Activated naive CD4-positive, alpha-beta T cell treated with anti-CD3 and anti-CD28 coated beads, Interleukin-2, amount 50 U/mL, for 24 hours (primary cell): ENCODE results near the gene ACAD8.

Experiments
- H3K27ac Mint-ChIP-seq: one replicate; pipeline ENCODE4 v1.8.0; 2021; ENCODE audit warnings: mild to moderate bottlenecking, mixed read lengths
- H3K27me3 Mint-ChIP-seq: one replicate; pipeline ENCODE4 v1.8.0; 2021; ENCODE audit warnings: mixed read lengths
- H3K36me3 Mint-ChIP-seq: one replicate; pipeline ENCODE4 v1.8.0; 2021; ENCODE audit warnings: mixed read lengths
- H3K4me1 Mint-ChIP-seq: one replicate; pipeline ENCODE4 v1.8.0; 2021; ENCODE audit warnings: mixed read lengths
- H3K4me3 Mint-ChIP-seq: one replicate; pipeline ENCODE4 v1.8.0; 2021; ENCODE audit warnings: mild to moderate bottlenecking, mixed read lengths
- H3K9me3 Mint-ChIP-seq: one replicate; pipeline ENCODE4 v1.8.0; 2021; ENCODE audit warnings: mixed read lengths

The ACAD8 gene

DNA sequence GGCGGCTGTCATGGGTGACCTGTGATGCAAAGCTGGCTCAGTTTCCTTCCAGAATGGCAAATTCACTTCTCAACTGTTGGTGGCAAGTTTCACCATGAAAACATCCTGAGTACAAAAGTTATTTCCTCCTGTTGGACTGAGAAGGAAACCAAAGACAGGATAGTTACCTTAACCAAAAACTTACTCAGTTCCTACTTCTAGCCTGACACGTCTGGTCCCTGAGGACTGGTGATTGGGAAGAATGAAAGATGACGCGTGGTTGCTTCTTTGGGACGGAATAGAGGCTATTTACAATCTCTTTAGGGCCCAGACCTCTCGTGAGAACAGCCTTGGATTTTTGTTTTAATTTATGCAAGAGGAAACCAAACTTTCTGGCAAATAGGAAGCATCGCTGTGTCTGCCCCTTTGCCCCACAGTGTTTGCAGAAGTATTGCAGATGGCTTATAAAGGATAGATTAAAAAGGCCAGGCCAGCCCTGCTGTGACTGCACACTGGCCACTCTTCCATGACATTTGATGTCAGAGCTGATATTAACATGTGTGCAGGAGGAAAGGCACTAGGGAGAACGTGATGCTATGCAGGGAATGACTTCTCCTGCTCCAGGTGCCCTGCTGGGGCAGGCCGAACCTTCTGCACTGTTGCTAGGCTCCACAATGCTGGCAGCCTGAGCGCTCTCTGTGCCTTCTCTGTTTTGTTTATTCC, 21.3 kb upstream of the ACAD8 start:
- Mint-ChIP-seq H3K27me3 (no peaks in the 10 kb centered on the region), H3K4me3 (no peak overlapping the region), H3K36me3 (peaks cover 8% of the 10 kb centered on the region), H3K9me3 (no peaks in the 10 kb centered on the region), H3K4me1 (peaks cover 56% of the 10 kb centered on the region), H3K27ac (peak overlapping the region; percentile 51)

- Mint-ChIP-seq H3K36me3 (peaks cover 9% of the 10 kb centered on the region), H3K9me3 (no peaks in the 10 kb centered on the region)
Observed at GRCh38 chr11:134233729-134234179, 19.6 kb upstream of the ACAD8 start.

GRCh38 chr11:134235399-134235798, 18.0 kb upstream of the ACAD8 start:
- peaks cover 8% of the 10 kb centered on the region for H3K36me3 Mint-ChIP-seq
- H3K9me3 Mint-ChIP-seq, result no peaks in the 10 kb centered on the region
- H3K27ac Mint-ChIP-seq, result no peak overlapping the region
- peaks cover 23% of the 10 kb centered on the region for H3K4me1 Mint-ChIP-seq
- H3K4me3 Mint-ChIP-seq, result no peak overlapping the region
- H3K27me3 Mint-ChIP-seq, result no peaks in the 10 kb centered on the region

More at GRCh38 chr11:134233729-134234179, 19.6 kb upstream of the ACAD8 start:
- Mint-ChIP-seq H3K4me1 (peaks cover 39% of the 10 kb centered on the region), H3K27me3 (no peaks in the 10 kb centered on the region), H3K27ac (no peak overlapping the region), H3K4me3 (no peak overlapping the region)

GRCh38 chr11:134236834-134237556, 16.4 kb upstream of the ACAD8 start:
- Mint-ChIP-seq H3K9me3 (no peaks in the 10 kb centered on the region), H3K27ac (no peak overlapping the region), H3K27me3 (no peaks in the 10 kb centered on the region), H3K4me1 (peaks cover 11% of the 10 kb centered on the region), H3K36me3 (peaks cover 10% of the 10 kb centered on the region), H3K4me3 (no peak overlapping the region)

DNA sequence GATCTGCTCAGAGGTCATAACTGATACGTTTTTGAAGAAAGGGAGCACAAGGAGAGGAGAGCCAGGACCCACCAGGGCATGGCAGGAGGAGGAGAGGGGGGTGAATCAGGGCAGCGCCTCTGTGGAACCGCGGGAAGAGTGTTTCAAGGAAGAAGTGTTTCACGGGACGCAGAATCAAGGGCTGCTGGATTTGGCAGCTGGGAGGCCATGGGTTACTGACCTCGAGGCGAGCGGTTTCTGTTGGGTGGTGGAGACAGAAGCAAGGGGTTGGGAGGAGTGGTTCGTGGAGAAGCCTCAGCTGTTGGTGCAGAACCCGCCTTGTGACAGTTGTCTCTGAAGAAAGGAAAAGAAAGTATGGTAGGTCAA, 15.8 kb upstream of the ACAD8 start:
- H3K36me3 Mint-ChIP-seq, result peaks cover 11% of the 10 kb centered on the region
- no peak overlapping the region for H3K4me3 Mint-ChIP-seq
- peaks cover 5% of the 10 kb centered on the region for H3K4me1 Mint-ChIP-seq
- no peaks in the 10 kb centered on the region for H3K27me3 Mint-ChIP-seq
- no peak overlapping the region for H3K27ac Mint-ChIP-seq
- H3K9me3 Mint-ChIP-seq, result no peaks in the 10 kb centered on the region

- no peak overlapping the region for H3K27ac Mint-ChIP-seq
- peaks cover 11% of the 10 kb centered on the region for H3K36me3 Mint-ChIP-seq
- no peaks in the 10 kb centered on the region for H3K4me1 Mint-ChIP-seq
- H3K27me3 Mint-ChIP-seq, result no peaks in the 10 kb centered on the region
- no peaks in the 10 kb centered on the region for H3K9me3 Mint-ChIP-seq
- H3K4me3 Mint-ChIP-seq, result no peak overlapping the region
Observed at GRCh38 chr11:134238956-134239355, 14.4 kb upstream of the ACAD8 start.

GRCh38 chr11:134240592-134240991, 12.8 kb upstream of the ACAD8 start:
- Mint-ChIP-seq H3K4me3 (no peak overlapping the region), H3K9me3 (no peaks in the 10 kb centered on the region), H3K36me3 (peaks cover 7% of the 10 kb centered on the region), H3K27ac (no peak overlapping the region), H3K27me3 (no peaks in the 10 kb centered on the region), H3K4me1 (no peaks in the 10 kb centered on the region)

DNA sequence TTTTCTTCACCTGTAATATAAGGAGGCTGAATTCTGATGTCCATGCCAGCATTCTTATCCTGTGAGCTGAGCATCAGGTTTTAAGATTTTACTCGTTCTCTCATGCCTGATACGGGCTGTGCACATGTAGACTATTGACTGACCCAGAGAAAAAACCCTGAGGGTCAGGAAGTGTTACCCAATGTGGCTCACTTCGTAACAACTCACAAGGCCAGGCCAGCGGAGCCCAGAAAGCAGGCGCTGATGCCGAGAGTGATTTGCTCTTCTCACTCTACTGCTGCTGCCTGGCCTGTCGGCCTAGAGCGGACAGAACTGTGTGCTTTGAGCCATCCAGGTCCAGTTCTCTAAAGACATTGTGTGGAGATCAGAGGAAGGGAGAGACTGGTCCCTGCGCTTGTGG, 11.0 kb upstream of the ACAD8 start:
- H3K9me3 Mint-ChIP-seq, result no peaks in the 10 kb centered on the region
- peaks cover 6% of the 10 kb centered on the region for H3K36me3 Mint-ChIP-seq
- H3K27ac Mint-ChIP-seq, result no peak overlapping the region
- no peaks in the 10 kb centered on the region for H3K27me3 Mint-ChIP-seq
- no peak overlapping the region for H3K4me3 Mint-ChIP-seq
- H3K4me1 Mint-ChIP-seq, result no peaks in the 10 kb centered on the region

GRCh38 chr11:134243913-134244312, 9.5 kb upstream of the ACAD8 start:
- Mint-ChIP-seq H3K27ac (no peak overlapping the region), H3K36me3 (peaks cover 7% of the 10 kb centered on the region), H3K4me1 (no peaks in the 10 kb centered on the region), H3K9me3 (no peaks in the 10 kb centered on the region), H3K27me3 (no peaks in the 10 kb centered on the region), H3K4me3 (no peak overlapping the region)

- no peaks in the 10 kb centered on the region for H3K9me3 Mint-ChIP-seq
- peaks cover 5% of the 10 kb centered on the region for H3K36me3 Mint-ChIP-seq
- H3K27me3 Mint-ChIP-seq, result no peaks in the 10 kb centered on the region
- no peak overlapping the region for H3K27ac Mint-ChIP-seq
- H3K4me3 Mint-ChIP-seq, result no peak overlapping the region
- H3K4me1 Mint-ChIP-seq, result no peaks in the 10 kb centered on the region
Observed at GRCh38 chr11:134244593-134244992, 8.8 kb upstream of the ACAD8 start.

DNA sequence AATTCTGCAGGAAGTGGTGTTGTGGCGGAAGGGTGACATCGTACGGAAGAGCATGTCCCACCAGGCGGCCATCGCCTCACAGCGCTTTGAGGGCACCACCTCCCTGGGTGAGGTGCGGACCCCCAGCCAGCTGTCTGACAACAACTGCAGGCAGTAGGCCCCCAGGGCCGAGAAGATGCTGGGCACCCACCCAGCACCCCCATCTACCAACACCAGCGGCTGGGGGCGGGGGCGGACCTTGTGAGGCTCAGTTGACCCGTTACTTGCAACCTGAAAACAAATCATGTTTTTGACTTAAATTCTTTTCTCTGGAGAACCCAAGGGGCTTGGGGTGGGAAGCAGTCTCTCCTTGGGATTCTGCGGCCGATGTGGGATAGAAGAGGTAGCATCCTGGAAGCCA, 7.9 kb upstream of the ACAD8 start:
- Mint-ChIP-seq H3K4me1 (no peaks in the 10 kb centered on the region), H3K27me3 (no peaks in the 10 kb centered on the region), H3K4me3 (no peak overlapping the region), H3K27ac (no peak overlapping the region), H3K36me3 (peaks cover 5% of the 10 kb centered on the region), H3K9me3 (no peaks in the 10 kb centered on the region)

GRCh38 chr11:134246100-134246499, 7.3 kb upstream of the ACAD8 start:
- H3K36me3 Mint-ChIP-seq, result peaks cover 5% of the 10 kb centered on the region
- no peak overlapping the region for H3K27ac Mint-ChIP-seq
- H3K4me3 Mint-ChIP-seq, result no peak overlapping the region
- H3K9me3 Mint-ChIP-seq, result no peaks in the 10 kb centered on the region
- H3K27me3 Mint-ChIP-seq, result no peaks in the 10 kb centered on the region
- peaks cover under 1% of the 10 kb centered on the region for H3K4me1 Mint-ChIP-seq

DNA sequence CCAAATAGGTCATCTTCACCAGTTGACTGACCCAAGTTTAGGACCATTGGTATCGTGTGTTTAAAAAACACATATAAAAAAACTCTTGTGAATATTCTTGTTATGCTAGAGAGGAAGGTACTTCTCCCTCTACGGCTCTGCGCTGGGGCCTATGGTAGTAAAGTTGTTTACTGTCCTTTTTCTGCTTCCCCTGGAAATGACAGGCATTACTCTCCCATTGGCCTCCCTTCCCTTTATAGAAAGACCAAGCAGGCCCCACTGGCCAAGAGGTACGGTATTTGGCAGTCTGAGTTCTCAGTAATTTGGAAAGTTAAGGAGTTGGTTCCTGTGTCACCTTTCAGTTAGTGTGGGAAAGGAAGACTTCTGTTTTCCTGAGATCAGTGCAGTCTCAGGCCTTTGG, 6.7 kb upstream of the ACAD8 start:
- H3K4me3 Mint-ChIP-seq, result no peak overlapping the region
- H3K9me3 Mint-ChIP-seq, result no peaks in the 10 kb centered on the region
- peaks cover 5% of the 10 kb centered on the region for H3K36me3 Mint-ChIP-seq
- peaks cover 6% of the 10 kb centered on the region for H3K4me1 Mint-ChIP-seq
- peak overlapping the region; percentile 23 for H3K27ac Mint-ChIP-seq
- H3K27me3 Mint-ChIP-seq, result no peaks in the 10 kb centered on the region

DNA sequence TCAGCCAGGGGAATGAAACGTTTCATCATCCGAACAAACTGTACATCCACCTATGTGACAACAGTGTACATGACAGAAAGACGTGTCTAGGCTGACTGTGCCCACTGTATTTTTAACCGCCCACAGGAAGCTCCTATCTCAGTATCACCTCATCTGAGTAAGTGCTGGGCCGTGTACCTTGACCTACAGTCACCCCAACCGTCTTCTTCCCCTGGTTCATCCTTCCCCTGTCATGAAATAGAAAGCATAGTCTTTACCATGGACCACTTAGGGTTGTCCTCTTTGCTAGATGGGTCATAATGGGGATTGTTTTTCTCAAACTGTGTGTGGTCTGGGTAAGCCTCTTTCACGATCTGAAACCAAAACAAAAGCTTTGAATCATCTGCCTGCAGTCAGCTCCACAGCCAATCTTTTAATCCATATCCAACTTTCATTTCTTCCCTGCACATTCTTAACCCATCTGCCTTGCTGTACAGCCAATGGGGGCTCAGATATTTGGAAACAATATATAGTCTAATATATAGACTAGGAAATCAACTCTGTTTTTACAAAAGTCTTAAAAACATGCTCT, 4.4 kb upstream of the ACAD8 start:
- Mint-ChIP-seq H3K27me3 (no peaks in the 10 kb centered on the region), H3K27ac (peak overlapping the region; percentile 69), H3K9me3 (no peaks in the 10 kb centered on the region), H3K36me3 (peaks cover 3% of the 10 kb centered on the region), H3K4me1 (peaks cover 22% of the 10 kb centered on the region), H3K4me3 (no peak overlapping the region)

DNA sequence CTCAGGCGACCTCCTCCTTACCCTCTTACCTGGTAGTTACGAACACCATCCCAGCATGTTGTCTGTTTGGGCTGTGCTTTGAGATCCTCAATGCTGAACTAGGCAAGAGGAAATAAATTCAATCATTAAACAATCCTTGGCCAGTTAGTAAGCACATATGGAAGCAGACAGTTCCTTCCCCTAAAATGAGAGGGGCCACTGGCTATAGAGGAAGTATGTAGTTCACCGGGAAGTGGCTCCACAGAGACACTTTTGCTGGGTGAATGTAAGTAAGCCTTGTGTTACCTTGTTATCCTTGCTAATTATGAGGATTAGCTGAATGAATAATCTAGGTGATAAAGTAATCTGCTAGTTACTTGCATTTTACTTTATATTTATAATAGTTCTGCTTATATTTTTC, 3.1 kb upstream of the ACAD8 start:
- H3K27me3 Mint-ChIP-seq, result no peaks in the 10 kb centered on the region
- H3K4me3 Mint-ChIP-seq, result no peak overlapping the region
- no peak overlapping the region for H3K27ac Mint-ChIP-seq
- no peaks in the 10 kb centered on the region for H3K9me3 Mint-ChIP-seq
- H3K4me1 Mint-ChIP-seq, result peaks cover 34% of the 10 kb centered on the region
- H3K36me3 Mint-ChIP-seq, result peaks cover 3% of the 10 kb centered on the region

DNA sequence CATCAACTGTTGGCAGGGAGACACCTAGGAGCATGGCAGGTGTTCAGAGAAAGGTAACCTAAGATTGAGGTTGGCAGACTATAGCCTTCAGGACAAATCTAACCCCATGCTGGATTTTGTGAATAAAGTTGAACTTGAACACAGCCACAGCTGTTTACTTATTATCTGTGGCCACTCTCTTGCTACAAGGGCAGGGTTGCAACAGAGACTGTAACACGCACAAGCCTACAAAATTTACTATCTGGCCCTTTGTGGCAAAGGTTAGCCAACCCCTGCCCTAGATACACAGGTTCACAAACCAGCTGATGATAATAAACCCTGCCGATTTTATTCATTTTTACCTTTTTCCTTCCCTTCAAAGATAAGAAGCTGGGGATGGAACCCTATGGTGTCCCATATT, 2.7 kb upstream of the ACAD8 start:
- no peak overlapping the region for H3K27ac Mint-ChIP-seq
- H3K27me3 Mint-ChIP-seq, result no peaks in the 10 kb centered on the region
- no peaks in the 10 kb centered on the region for H3K9me3 Mint-ChIP-seq
- no peak overlapping the region for H3K4me3 Mint-ChIP-seq
- H3K36me3 Mint-ChIP-seq, result peaks cover 3% of the 10 kb centered on the region
- peaks cover 34% of the 10 kb centered on the region for H3K4me1 Mint-ChIP-seq
